Thoracic aorta (tissue), 2 donors: ENCODE results near the gene SCAI. TPM values are rescaled to one million over a fixed set of nuclear protein-coding genes. Genes with fewer than 3 reads are reported as not detected.
"Not testable (repeated sequence)": the region's sequence is repeated elsewhere in the genome, so short reads cannot be mapped to it uniquely, and the experiment has no call there.

Source experiments
- ATAC-seq: fragments of 150-250 bp; one replicate; pipeline ENCODE4 v1.8.0; 2017; ENCODE audit warnings: low read depth; ENCODE audit not compliant: insufficient number of reproducible peaks, low FRiP score
- DNase-seq: peaks from one replicate; pipeline ENCODE4 v3.0.0-alpha.2; 2020; ENCODE audit warnings: low spot score
- H3K27ac ChIP-seq, 2 donors: fragments of 200-600 bp; sonication (generic); 1 replicate in 1 of 2; 2 replicates in 1 of 2; pipeline ENCODE4 v1.5.1; 2016; ENCODE audit warnings: mild to moderate bottlenecking in 2 of 2, moderate library complexity in 2 of 2
- H3K27me3 ChIP-seq: fragments of 200-600 bp; sonication (generic); replicated peaks from 2 replicates; pipeline ENCODE4 v1.6.0; 2016; ENCODE audit warnings: mild to moderate bottlenecking; ENCODE audit not compliant: insufficient read depth
- H3K36me3 ChIP-seq: fragments of 200-600 bp; sonication (generic); one replicate; pipeline ENCODE4 v1.5.1; 2016
- H3K4me1 ChIP-seq, 2 donors: fragments of 200-600 bp; sonication (generic); 1 replicate in 1 of 2; 2 replicates in 1 of 2; pipeline versions ENCODE4 v1.5.1 to v1.6.0; 2016; ENCODE audit warnings: low read depth in 2 of 2, mild to moderate bottlenecking in 1 of 2; ENCODE audit not compliant: control insufficient read depth in 1 of 2
- H3K4me3 ChIP-seq: fragments of 200-600 bp; sonication (generic); 2 replicates; pipeline ENCODE4 v1.5.1; 2016; ENCODE audit warnings: mild to moderate bottlenecking
- H3K9me3 ChIP-seq: fragments of 200-600 bp; sonication (generic); 2 replicates; pipeline ENCODE4 v1.5.1; 2016
- CTCF ChIP-seq: fragments of 200-600 bp; sonication (generic); IDR thresholded peaks from one replicate; pipeline ENCODE4 v1.5.1; 2019; ENCODE audit warnings: antibody characterized with exemption
- total RNA-seq, 2 donors: library from RNA; depleted of rRNA; stranded (reverse); fragments of >200 nt; gene quantifications; one replicate each; pipeline versions ENCODE4 v1.1.0 to v1.2.3, GENCODE V29; 2016

The SCAI gene
- total RNA-seq, 2 donors from 2014 or later, result 5.1 to 12.4 TPM

- no peak for DNase-seq
- no peak for TF ChIP-seq CTCF
- Histone ChIP-seq H3K9me3 (no peaks in the 10 kb centered on the region), H3K36me3 (no peaks in the 10 kb centered on the region), H3K27me3 (no peaks in the 10 kb centered on the region), H3K4me3 (no peak overlapping the region), H3K4me1 (no peaks in the 10 kb centered on the region), H3K27ac (no peak overlapping the region)
- no peak for ATAC-seq
Observed at GRCh38 chr9:125043148-125043547, 100.2 kb downstream of the SCAI start.

GRCh38 chr9:125038166-125038565 lies 105.2 kb downstream of the SCAI start:
- DNase-seq, result no peak
- Histone ChIP-seq H3K27me3 (no peaks in the 10 kb centered on the region), H3K36me3 (no peaks in the 10 kb centered on the region), H3K4me3 (no peak overlapping the region), H3K4me1 (no peaks in the 10 kb centered on the region), H3K27ac (no peak overlapping the region), H3K9me3 (no peaks in the 10 kb centered on the region)
- no peak for TF ChIP-seq CTCF
- ATAC-seq, result no peak

- Histone ChIP-seq H3K27ac (no peak overlapping the region), H3K4me1 (no peaks in the 10 kb centered on the region), H3K4me3 (no peak overlapping the region), H3K36me3 (peaks cover 10% of the 10 kb centered on the region), H3K9me3 (no peaks in the 10 kb centered on the region), H3K27me3 (no peaks in the 10 kb centered on the region)
- ATAC-seq (no peak), DNase-seq (no peak)
- TF ChIP-seq CTCF, result no peak
Observed at GRCh38 chr9:125028041-125028440, 115.3 kb downstream of the SCAI start.

GRCh38 chr9:125024917-125025316 lies 118.4 kb downstream of the SCAI start:
- Histone ChIP-seq H3K4me1 (no peaks in the 10 kb centered on the region), H3K27ac (no peak overlapping the region), H3K4me3 (no peak overlapping the region), H3K36me3 (peaks cover 10% of the 10 kb centered on the region), H3K27me3 (no peaks in the 10 kb centered on the region), H3K9me3 (no peaks in the 10 kb centered on the region)
- DNase-seq (no peak), ATAC-seq (no peak)
- no peak for TF ChIP-seq CTCF

- Histone ChIP-seq H3K27me3 (no peaks in the 10 kb centered on the region), H3K27ac (no peak overlapping the region), H3K4me3 (no peak overlapping the region), H3K36me3 (peaks cover 8% of the 10 kb centered on the region), H3K9me3 (no peaks in the 10 kb centered on the region), H3K4me1 (no peaks in the 10 kb centered on the region)
- no peak for ATAC-seq
- TF ChIP-seq CTCF, result no peak
- DNase-seq, result no peak
Observed at GRCh38 chr9:125021069-125021468, 122.3 kb downstream of the SCAI start.

GRCh38 chr9:125015655-125016054 lies 127.7 kb downstream of the SCAI start:
- not testable (repeated sequence) for H3K27ac ChIP-seq, H3K27me3 ChIP-seq, H3K4me1 ChIP-seq, H3K36me3 ChIP-seq, H3K4me3 ChIP-seq, H3K9me3 ChIP-seq, DNase-seq, ATAC-seq

GRCh38 chr9:125012013-125012412 lies 131.3 kb downstream of the SCAI start:
- not testable (repeated sequence) for DNase-seq, H3K27ac ChIP-seq, H3K9me3 ChIP-seq, H3K27me3 ChIP-seq, H3K4me1 ChIP-seq, ATAC-seq, H3K36me3 ChIP-seq, H3K4me3 ChIP-seq
